Natural killer cell treated with Interleukin-12 subunit alpha and Interleukin-12 subunit beta and Interleukin-15 and Interleukin-18, amount 100 ng/mL, for 72 hours (primary cell): Measurements from ENCODE around the gene NUFIP2. TPM values are rescaled to one million over a fixed set of nuclear protein-coding genes. Genes with fewer than 3 reads are reported as not detected.

Experiments used
- ATAC-seq, 2 donors: fragments of 150-1000 bp; cut with Tn5 transposase in 1 of 2; sonication (Bioruptor Pico), chemical (Tn5 transposase) in 1 of 2; 2 replicates each; pipeline ENCODE4 v1.10.0; 2021
- DNase-seq: peaks from one replicate; pipeline ENCODE4 v3.0.0; 2022; ENCODE audit warnings: low spot score
- H3K27ac Mint-ChIP-seq, 2 donors: 1 replicate in 1 of 2; 2 replicates in 1 of 2; pipeline ENCODE4 v1.8.0; 2022; ENCODE audit warnings: mixed read lengths in 2 of 2, mild to moderate bottlenecking in 1 of 2, moderate library complexity in 1 of 2
- H3K27me3 Mint-ChIP-seq, 2 donors: 1 replicate in 1 of 2; 2 replicates in 1 of 2; pipeline ENCODE4 v1.8.0; 2022; ENCODE audit warnings: mixed read lengths in 2 of 2
- H3K36me3 Mint-ChIP-seq: one replicate; pipeline ENCODE4 v1.8.0; 2022; ENCODE audit warnings: mixed read lengths
- H3K4me1 Mint-ChIP-seq, 2 donors: 1 replicate in 1 of 2; 2 replicates in 1 of 2; pipeline ENCODE4 v1.8.0; 2022; ENCODE audit warnings: low read depth in 2 of 2, mixed read lengths in 2 of 2, mild to moderate bottlenecking in 1 of 2
- H3K4me3 Mint-ChIP-seq: one replicate; pipeline ENCODE4 v1.8.0; 2022; ENCODE audit warnings: mixed read lengths
- H3K9me3 Mint-ChIP-seq: 2 replicates; pipeline ENCODE4 v1.8.0; 2022; ENCODE audit warnings: mixed read lengths
- total RNA-seq, 2 donors: library from RNA; stranded (reverse); gene quantifications; one replicate each; pipeline ENCODE4 v1.2.3, GENCODE V29; 2022

Gene NUFIP2
- total RNA-seq, 2 donors from 2014 or later, result 74.2 to 97.0 TPM

- Mint-ChIP-seq H3K36me3 (no peaks in the 10 kb centered on the region), H3K4me1 (peaks cover 0 to 8% of the 10 kb centered on the region in 2 donors), H3K4me3 (no peak overlapping the region), H3K27me3 (peaks cover 0 to 2% of the 10 kb centered on the region in 2 donors), H3K27ac (no peak overlapping the region), H3K9me3 (no peaks in the 10 kb centered on the region)
- DNase-seq (no peak), ATAC-seq (no peak)
These were observed 78.8 kb downstream of the NUFIP2 start for GRCh38 chr17:29215174-29215573.

- Mint-ChIP-seq H3K4me1 (peaks cover 0 to 5% of the 10 kb centered on the region in 2 donors), H3K4me3 (no peak overlapping the region), H3K27me3 (peaks cover 0 to 2% of the 10 kb centered on the region in 2 donors), H3K36me3 (no peaks in the 10 kb centered on the region), H3K27ac (no peak overlapping the region), H3K9me3 (no peaks in the 10 kb centered on the region)
- DNase-seq, result no peak
- no peak for ATAC-seq
These were observed 79.5 kb downstream of the NUFIP2 start for GRCh38 chr17:29214215-29215146.

- no peak overlapping the region for H3K27ac Mint-ChIP-seq
- H3K4me1 Mint-ChIP-seq, result no peaks in the 10 kb centered on the region
- H3K4me3 Mint-ChIP-seq, result no peak overlapping the region
These were observed 81.2 kb downstream of the NUFIP2 start for GRCh38 chr17:29212681-29213121.

GRCh38 chr17:29212094-29212631 is 81.8 kb downstream of the NUFIP2 start:
- no peaks in the 10 kb centered on the region for H3K36me3 Mint-ChIP-seq
- no peaks in the 10 kb centered on the region for H3K9me3 Mint-ChIP-seq
- no peaks in the 10 kb centered on the region for H3K27me3 Mint-ChIP-seq
- no peak overlapping the region for H3K4me3 Mint-ChIP-seq
- DNase-seq, result no peak
- no peak for ATAC-seq
- no peak overlapping the region for H3K27ac Mint-ChIP-seq
- no peaks in the 10 kb centered on the region for H3K4me1 Mint-ChIP-seq

More at GRCh38 chr17:29212681-29213121, 81.2 kb downstream of the NUFIP2 start:
- H3K9me3 Mint-ChIP-seq, result no peaks in the 10 kb centered on the region
- H3K36me3 Mint-ChIP-seq, result no peaks in the 10 kb centered on the region
- peaks cover 0 to 2% of the 10 kb centered on the region in 2 donors for H3K27me3 Mint-ChIP-seq
- DNase-seq (no peak), ATAC-seq (no peak)

- Mint-ChIP-seq H3K4me3 (no peak overlapping the region), H3K27me3 (no peaks in the 10 kb centered on the region), H3K9me3 (no peaks in the 10 kb centered on the region), H3K27ac (no peak overlapping the region), H3K36me3 (no peaks in the 10 kb centered on the region), H3K4me1 (no peaks in the 10 kb centered on the region)
- no peak for ATAC-seq
- DNase-seq, result no peak
These were observed 83.1 kb downstream of the NUFIP2 start for GRCh38 chr17:29210879-29211278.

GRCh38 chr17:29209073-29209472 is 84.9 kb downstream of the NUFIP2 start:
- Mint-ChIP-seq H3K4me3 (no peak overlapping the region), H3K27me3 (peaks cover 4 to 7% of the 10 kb centered on the region in 2 donors)

GRCh38 chr17:29207975-29208374 is 86.0 kb downstream of the NUFIP2 start:
- Mint-ChIP-seq H3K36me3 (no peaks in the 10 kb centered on the region), H3K27ac (peak overlapping the region in 1 of 2 donors; percentile 42), H3K4me1 (no peaks in the 10 kb centered on the region), H3K27me3 (peaks cover 6 to 7% of the 10 kb centered on the region in 2 donors), H3K4me3 (no peak overlapping the region), H3K9me3 (no peaks in the 10 kb centered on the region)
- ATAC-seq (no peak), DNase-seq (no peak)

More at GRCh38 chr17:29209073-29209472, 84.9 kb downstream of the NUFIP2 start:
- no peaks in the 10 kb centered on the region for H3K9me3 Mint-ChIP-seq
- no peak for DNase-seq
- H3K36me3 Mint-ChIP-seq, result no peaks in the 10 kb centered on the region
- no peaks in the 10 kb centered on the region for H3K4me1 Mint-ChIP-seq
- no peak overlapping the region for H3K27ac Mint-ChIP-seq
- no peak for ATAC-seq

Other genes starting within 250 kb of the NUFIP2 start
- gene MYO18A, start 113.8 kb downstream of the NUFIP2 start, total RNA-seq, result 10 to 100 TPM; 56.7 to 60.9 TPM
- not detected for gene CRYBA1, start 47.3 kb downstream of the NUFIP2 start, total RNA-seq
- 10 to 100 TPM; 64.0 to 81.6 TPM for gene TAOK1, start 96.2 kb upstream of the NUFIP2 start, total RNA-seq